ENCODE measurements around the gene FNIP1. TPM values are rescaled to one million over a fixed set of nuclear protein-coding genes. Genes with fewer than 3 reads are reported as not detected.

Gene FNIP1
- total and polyA plus RNA-seq, 2 of the 13 experiments (the other 11 are each of a cell fraction or from before 2014, with no cell fraction given), result 10.9 to 29.3 TPM

DNA sequence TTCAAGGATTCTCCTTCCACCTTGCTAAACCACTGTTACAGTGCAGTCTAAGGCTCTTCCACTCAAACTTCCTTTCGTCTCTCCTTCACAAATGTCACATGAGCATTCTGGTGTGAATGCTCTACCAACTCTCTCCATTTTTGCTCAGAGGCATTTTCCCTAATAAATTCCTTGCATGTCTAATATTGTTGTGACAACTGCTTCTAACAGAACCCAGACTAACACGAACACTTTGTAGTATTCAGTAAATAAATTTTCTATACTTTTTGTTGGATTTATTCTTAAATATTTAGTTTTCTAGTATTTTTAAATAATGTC is 185.8 kb downstream of the FNIP1 start (continued):
- TF ChIP-seq, protein P1, sequence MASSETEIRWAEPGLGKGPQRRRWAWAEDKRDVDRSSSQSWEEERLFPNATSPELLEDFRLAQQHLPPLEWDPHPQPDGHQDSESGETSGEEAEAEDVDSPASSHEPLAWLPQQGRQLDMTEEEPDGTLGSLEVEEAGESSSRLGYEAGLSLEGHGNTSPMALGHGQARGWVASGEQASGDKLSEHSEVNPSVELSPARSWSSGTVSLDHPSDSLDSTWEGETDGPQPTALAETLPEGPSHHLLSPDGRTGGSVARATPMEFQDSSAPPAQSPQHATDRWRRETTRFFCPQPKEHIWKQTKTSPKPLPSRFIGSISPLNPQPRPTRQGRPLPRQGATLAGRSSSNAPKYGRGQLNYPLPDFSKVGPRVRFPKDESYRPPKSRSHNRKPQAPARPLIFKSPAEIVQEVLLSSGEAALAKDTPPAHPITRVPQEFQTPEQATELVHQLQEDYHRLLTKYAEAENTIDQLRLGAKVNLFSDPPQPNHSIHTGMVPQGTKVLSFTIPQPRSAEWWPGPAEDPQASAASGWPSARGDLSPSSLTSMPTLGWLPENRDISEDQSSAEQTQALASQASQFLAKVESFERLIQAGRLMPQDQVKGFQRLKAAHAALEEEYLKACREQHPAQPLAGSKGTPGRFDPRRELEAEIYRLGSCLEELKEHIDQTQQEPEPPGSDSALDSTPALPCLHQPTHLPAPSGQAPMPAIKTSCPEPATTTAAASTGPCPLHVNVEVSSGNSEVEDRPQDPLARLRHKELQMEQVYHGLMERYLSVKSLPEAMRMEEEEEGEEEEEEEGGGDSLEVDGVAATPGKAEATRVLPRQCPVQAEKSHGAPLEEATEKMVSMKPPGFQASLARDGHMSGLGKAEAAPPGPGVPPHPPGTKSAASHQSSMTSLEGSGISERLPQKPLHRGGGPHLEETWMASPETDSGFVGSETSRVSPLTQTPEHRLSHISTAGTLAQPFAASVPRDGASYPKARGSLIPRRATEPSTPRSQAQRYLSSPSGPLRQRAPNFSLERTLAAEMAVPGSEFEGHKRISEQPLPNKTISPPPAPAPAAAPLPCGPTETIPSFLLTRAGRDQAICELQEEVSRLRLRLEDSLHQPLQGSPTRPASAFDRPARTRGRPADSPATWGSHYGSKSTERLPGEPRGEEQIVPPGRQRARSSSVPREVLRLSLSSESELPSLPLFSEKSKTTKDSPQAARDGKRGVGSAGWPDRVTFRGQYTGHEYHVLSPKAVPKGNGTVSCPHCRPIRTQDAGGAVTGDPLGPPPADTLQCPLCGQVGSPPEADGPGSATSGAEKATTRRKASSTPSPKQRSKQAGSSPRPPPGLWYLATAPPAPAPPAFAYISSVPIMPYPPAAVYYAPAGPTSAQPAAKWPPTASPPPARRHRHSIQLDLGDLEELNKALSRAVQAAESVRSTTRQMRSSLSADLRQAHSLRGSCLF (CRISPR knock-in tag; IDR thresholded peaks at IDR 0.05; ENCODE audit: borderline replicate concordance), result no peak

DNA sequence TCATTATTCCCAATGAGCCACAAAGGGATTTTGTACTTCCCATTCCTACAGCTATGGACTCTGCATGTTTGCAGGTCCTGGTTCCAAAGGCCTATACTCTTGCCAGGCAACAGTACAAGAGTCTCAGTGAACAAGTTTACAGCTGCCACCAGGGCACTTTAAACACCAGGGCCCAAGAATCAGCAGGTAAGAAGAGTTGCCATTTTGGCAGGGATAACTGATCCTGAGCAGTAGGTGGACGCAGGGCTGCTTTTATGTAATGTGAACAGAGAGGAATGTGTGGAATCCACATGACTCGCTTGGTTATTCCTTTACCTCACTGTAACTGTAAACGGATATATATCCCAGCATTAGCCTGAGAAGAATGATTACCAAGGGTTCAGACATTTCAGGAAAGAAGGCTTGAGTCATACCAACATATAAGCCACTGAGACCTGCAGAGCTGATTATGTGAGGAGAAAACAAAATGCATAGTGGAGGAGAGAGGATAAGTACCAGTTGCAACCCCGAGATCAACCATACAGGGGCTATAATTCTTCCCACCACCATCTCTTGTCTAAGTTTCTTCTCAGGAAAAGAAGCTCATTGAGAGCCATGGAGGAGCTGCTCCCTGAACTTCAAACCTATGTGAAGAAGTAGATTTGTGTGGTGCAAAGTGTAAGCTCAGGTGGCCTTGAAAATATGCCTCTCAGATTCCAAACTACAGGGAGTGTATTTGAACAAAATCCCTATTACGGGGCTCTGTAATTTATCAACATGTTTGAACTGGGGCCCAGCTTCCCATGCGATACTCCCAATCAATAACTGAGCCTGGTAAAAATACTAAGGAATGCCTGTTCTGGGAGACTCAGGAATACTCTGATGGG is 186.4 kb downstream of the FNIP1 start:
- WGBS (ENCODE audit: low lambda C conversion rate), result 8% methylated on average over 6 of the region's 6 CpGs
- POLR2A ChIA-PET, result interaction anchor here (0.8 to 3.2 kb wide), 12 partner anchors 9 to 392 kb away, joined by 3 to 31 read pairs (median 8); partner anchors contain the start of gene FNIP1
- FAIRE-seq, result peak; percentile 15
- TF ChIP-seq, protein P2, sequence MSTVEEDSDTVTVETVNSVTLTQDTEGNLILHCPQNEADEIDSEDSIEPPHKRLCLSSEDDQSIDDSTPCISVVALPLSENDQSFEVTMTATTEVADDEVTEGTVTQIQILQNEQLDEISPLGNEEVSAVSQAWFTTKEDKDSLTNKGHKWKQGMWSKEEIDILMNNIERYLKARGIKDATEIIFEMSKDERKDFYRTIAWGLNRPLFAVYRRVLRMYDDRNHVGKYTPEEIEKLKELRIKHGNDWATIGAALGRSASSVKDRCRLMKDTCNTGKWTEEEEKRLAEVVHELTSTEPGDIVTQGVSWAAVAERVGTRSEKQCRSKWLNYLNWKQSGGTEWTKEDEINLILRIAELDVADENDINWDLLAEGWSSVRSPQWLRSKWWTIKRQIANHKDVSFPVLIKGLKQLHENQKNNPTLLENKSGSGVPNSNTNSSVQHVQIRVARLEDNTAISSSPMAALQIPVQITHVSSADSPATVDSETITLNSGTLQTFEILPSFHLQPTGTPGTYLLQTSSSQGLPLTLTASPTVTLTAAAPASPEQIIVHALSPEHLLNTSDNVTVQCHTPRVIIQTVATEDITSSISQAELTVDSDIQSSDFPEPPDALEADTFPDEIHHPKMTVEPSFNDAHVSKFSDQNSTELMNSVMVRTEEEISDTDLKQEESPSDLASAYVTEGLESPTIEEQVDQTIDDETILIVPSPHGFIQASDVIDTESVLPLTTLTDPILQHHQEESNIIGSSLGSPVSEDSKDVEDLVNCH (CRISPR knock-in tag; IDR thresholded peaks at IDR 0.05), result no peak
- TF ChIP-seq POLR2A (IDR thresholded peaks at IDR 0.05; ENCODE audit: insufficient read depth in 1 of 2, low read depth in 2 of 2, low read length in 2 of 2), result no peak
- TF ChIP-seq, protein P3, sequence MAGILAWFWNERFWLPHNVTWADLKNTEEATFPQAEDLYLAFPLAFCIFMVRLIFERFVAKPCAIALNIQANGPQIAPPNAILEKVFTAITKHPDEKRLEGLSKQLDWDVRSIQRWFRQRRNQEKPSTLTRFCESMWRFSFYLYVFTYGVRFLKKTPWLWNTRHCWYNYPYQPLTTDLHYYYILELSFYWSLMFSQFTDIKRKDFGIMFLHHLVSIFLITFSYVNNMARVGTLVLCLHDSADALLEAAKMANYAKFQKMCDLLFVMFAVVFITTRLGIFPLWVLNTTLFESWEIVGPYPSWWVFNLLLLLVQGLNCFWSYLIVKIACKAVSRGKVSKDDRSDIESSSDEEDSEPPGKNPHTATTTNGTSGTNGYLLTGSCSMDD (CRISPR knock-in tag; IDR thresholded peaks at IDR 0.05), result no peak
- TF ChIP-seq, protein P4, sequence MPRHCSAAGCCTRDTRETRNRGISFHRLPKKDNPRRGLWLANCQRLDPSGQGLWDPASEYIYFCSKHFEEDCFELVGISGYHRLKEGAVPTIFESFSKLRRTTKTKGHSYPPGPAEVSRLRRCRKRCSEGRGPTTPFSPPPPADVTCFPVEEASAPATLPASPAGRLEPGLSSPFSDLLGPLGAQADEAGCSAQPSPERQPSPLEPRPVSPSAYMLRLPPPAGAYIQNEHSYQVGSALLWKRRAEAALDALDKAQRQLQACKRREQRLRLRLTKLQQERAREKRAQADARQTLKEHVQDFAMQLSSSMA (CRISPR knock-in tag; IDR thresholded peaks at IDR 0.05), result 0 out of 2 replicates have a peak, but pooled peaks have one; percentile 55
- TF ChIP-seq, protein P5, sequence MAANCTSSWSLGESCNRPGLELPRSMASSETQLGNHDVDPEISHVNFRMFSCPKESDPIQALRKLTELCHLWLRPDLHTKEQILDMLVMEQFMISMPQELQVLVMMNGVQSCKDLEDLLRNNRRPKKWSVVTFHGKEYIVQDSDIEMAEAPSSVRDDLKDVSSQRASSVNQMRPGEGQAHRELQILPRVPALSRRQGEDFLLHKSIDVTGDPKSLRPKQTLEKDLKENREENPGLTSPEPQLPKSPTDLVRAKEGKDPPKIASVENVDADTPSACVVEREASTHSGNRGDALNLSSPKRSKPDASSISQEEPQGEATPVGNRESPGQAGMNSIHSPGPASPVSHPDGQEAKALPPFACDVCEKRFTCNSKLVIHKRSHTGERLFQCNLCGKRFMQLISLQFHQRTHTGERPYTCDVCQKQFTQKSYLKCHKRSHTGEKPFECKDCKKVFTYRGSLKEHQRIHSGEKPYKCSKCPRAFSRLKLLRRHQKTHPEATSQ (CRISPR knock-in tag; IDR thresholded peaks at IDR 0.05; ENCODE audit: borderline replicate concordance), result no peak
- TF ChIP-seq ZNF557 (CRISPR knock-in tag; IDR thresholded peaks at IDR 0.05), result no peak
- TF ChIP-seq ZNF383 (CRISPR knock-in tag; IDR thresholded peaks at IDR 0.05; ENCODE audit: borderline replicate concordance), result no peak
- TF ChIP-seq ARNTL (CRISPR knock-in tag; IDR thresholded peaks at IDR 0.05), result 0 out of 2 replicates have a peak, but pooled peaks have one; percentile 4
- TF ChIP-seq MIXL1 (CRISPR knock-in tag; IDR thresholded peaks at IDR 0.05), result 0 out of 2 replicates have a peak, but pooled peaks have one; percentile 52

More for the DNA sequence above, 186.4 kb downstream of the FNIP1 start:
- CTCF ChIA-PET (ENCODE audit: low intra/inter-chr PET ratio, low total read pairs), result no interaction called here
- Histone ChIP-seq H3K4me1 (ENCODE audit: insufficient read depth, low read length) (peaks cover 73% of the 10 kb centered on the region), H3K27ac (ENCODE audit: extremely low read length, insufficient read depth, low read length) (peak overlapping the region; percentile 94), H3K4me2 (ENCODE audit: low read depth, low read length) (peak overlapping the region; percentile 70), H3K36me3 (replicated peaks in 1 of 2; ENCODE audit: control insufficient read depth in 1 of 2, insufficient read depth in 2 of 2, low read length in 2 of 2) (no peaks in the 10 kb centered on the region), H3K27me3 (ENCODE audit: control insufficient read depth in 1 of 2, insufficient read depth in 2 of 2, low read length in 2 of 2) (no peaks in the 10 kb centered on the region), H3K9ac (ENCODE audit: insufficient read depth, low read depth, low read length) (peak overlapping the region; percentile 73), H3K9me3 (ENCODE audit: low read length) (no peaks in the 10 kb centered on the region), H3K4me3 (replicated peaks in 1 of 3; ENCODE audit: insufficient read depth in 1 of 3, low read depth in 2 of 3, low read length in 3 of 3) (peak overlapping the region in 2 of 3 experiments; percentile 17 to 30; a peak in 3 of 6 replicates), H3K79me2 (ENCODE audit: insufficient read depth, low read length) (peaks cover 97% of the 10 kb centered on the region), H2AFZ (ENCODE audit: low read length) (no peak overlapping the region), H4K20me1 (ENCODE audit: insufficient read depth, low read length) (peaks cover 9% of the 10 kb centered on the region; the same call in 1 of the 2 replicates)
- DNase-seq (ENCODE audit: low spot score) (peak; percentile 86), ATAC-seq (peak; percentile 81)
- intact Hi-C loops (cut with micrococcal nuclease; ENCODE audit: unreplicated experiment), result loop anchor here (1.0 kb wide), 1 partner anchor 24 kb away; no protein-coding TSS in a partner anchor
- in situ Hi-C loops (cut with HindIII; ENCODE audit: extremely low pct_ligation_motif_present, low pct_unique_long_range_greater_than_20kb), result loop anchor here (10.0 kb wide), 1 partner anchor 394 kb away; no protein-coding TSS in a partner anchor
- BruUV-seq (replicated peaks), result TSS peak; percentile 89

Data from HepG2 (cell line).